ENCODE data around the gene RARA. TPM values are rescaled to one million over a fixed set of nuclear protein-coding genes. Genes with fewer than 3 reads are reported as not detected.
"Not testable (repeated sequence)": the region's sequence is repeated elsewhere in the genome, so short reads cannot be mapped to it uniquely, and the experiment has no call there.

Gene RARA
- total RNA-seq, 1 donor, result 40.9 TPM

- DNase-seq (ENCODE audit: low read depth in 2 of 3, low spot score in 2 of 3), result no peak
Measured at GRCh38 chr17:40295488-40296436, 13.2 kb upstream of the RARA start.

GRCh38 chr17:40297511-40297910, 11.5 kb upstream of the RARA start:
- DNase-seq (ENCODE audit: low read depth in 2 of 3, low spot score in 2 of 3), result no peak

GRCh38 chr17:40298726-40299125, 10.3 kb upstream of the RARA start:
- DNase-seq (ENCODE audit: low read depth in 2 of 3, low spot score in 2 of 3), result no peak

- DNase-seq (ENCODE audit: low read depth in 2 of 3, low spot score in 2 of 3), result not testable (repeated sequence)
Measured at GRCh38 chr17:40299159-40299757, 9.7 kb upstream of the RARA start.

DNA sequence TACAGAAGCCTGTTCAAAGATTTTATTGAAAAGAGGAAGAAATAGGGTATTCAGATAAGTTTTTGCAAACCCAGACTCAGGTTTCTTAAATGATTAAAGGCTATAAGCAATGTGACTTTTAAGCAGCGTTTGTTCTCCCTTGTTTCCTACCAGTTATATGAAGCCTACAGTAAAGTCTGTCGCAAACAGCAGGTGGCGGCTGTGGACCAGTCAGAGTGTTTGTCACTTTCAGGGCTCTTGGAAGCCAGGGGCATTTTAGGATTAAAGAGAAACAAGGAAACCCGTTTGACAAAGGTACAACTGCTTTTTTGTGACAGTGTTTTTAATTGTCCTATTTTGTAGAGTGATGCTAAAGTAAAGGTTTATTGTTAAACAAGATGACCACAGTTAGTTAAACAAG, 7.7 kb upstream of the RARA start:
- peak in 1 of 3 donors; percentile 53 for DNase-seq (ENCODE audit: low read depth in 2 of 3, low spot score in 2 of 3)

- DNase-seq (ENCODE audit: low read depth in 2 of 3, low spot score in 2 of 3), result peak in 2 of 3 donors; percentile 74 to 87
Measured at GRCh38 chr17:40303009-40303657, 5.8 kb upstream of the RARA start.

- DNase-seq (ENCODE audit: low read depth in 2 of 3, low spot score in 2 of 3), result no peak
Measured at GRCh38 chr17:40303708-40304551, 5.0 kb upstream of the RARA start.

DNA sequence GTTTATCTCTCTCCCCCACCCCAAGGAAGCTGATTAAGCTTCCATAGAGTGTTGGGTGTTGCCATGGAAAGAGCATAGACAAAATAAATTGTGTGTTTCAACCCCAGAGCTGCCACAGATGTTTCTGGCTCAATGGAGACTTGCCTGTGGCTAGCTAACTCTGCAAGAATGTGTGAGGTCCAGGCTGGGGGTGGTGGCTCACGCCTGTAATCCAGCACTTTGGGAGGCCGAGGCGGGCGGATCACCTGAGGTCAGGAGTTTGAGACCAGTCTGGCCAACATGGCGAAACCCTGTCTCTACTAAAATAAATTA, 4.5 kb upstream of the RARA start:
- not testable (repeated sequence) for DNase-seq (ENCODE audit: low read depth in 2 of 3, low spot score in 2 of 3)

GRCh38 chr17:40304866-40305265, 4.1 kb upstream of the RARA start:
- not testable (repeated sequence) for DNase-seq (ENCODE audit: low read depth in 2 of 3, low spot score in 2 of 3)

DNA sequence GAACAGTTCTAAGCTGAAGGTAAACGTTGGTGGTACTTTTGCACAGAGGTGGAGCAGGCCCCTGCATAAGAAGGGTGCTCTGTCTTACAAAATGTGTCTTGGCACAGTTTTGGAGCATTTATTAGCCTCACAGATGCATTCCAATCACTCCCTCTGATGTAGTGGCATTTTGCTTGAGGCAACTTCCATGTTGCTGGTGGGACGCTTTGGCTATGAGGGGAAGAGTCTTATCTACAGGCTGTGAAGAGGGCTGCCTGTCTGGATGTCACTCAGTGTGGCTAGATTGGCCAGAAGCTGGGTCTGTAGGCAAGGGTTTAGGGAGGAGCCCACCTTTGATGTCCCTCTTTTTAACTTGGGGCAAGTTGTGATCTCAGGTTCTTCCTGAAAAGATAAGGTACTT, 2.6 kb upstream of the RARA start:
- no peak for DNase-seq (ENCODE audit: low read depth in 2 of 3, low spot score in 2 of 3)

DNA sequence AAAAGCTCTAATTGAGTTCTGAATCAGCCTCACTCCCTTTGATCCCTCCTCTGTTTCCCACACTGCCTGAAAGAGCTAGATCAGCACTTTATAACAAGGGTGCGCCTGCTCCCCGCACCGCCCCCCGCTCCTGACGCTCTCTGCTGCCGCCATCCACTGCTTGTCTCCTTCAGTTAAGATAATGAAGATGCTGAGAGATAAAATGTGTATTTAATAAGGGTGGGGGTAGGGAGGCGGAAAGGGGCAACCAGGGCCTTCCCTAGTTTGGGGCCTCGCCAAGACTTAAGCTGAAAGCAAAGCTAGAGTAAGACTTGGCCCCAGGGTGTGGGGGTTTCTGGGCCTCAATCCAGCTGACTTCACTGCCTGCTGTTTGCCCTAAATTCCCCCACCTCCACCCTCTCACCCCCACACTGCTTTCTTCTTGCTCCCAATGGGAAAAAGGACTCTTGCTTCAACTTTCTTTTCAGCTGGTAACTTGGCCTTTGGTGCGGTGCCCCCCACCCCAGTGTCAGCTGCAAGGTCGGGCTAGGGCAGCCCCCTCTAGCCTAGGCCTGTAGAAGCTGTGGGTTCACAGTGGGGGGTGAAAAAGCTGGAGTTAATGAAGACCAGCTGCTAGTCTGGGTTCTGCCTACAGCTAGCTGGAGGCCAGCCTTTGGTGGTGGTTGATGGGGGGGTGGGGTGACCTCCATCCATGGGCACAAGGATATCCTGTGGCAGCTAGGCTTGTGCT, 1.8 kb upstream of the RARA start:
- DNase-seq (ENCODE audit: low read depth in 2 of 3, low spot score in 2 of 3), result no peak

DNA sequence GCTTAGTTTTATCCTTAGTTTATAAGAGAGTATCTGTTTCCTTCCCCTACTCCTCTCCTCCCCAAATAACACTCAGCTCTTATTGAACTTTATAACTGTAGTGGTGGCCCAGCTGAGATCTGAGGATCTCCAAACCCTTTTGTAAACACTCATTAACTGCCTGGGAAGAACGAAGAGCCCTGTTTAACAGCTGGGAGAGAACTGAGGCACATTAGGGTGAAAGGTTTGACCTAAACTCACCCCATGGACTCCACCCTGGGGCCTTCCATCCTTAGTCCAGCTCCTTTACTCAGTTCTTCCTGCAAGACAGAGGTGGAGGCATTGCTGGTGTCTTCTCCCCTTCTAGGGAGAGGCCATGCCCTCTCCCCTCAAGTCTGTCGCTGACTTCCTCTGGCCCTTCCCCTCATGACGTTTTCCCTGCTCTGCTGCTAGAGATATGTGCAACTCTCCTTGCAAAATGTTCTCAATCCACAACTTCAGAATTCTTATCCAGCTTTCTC, 1.2 kb upstream of the RARA start:
- no peak for DNase-seq (ENCODE audit: low read depth in 2 of 3, low spot score in 2 of 3)

DNA sequence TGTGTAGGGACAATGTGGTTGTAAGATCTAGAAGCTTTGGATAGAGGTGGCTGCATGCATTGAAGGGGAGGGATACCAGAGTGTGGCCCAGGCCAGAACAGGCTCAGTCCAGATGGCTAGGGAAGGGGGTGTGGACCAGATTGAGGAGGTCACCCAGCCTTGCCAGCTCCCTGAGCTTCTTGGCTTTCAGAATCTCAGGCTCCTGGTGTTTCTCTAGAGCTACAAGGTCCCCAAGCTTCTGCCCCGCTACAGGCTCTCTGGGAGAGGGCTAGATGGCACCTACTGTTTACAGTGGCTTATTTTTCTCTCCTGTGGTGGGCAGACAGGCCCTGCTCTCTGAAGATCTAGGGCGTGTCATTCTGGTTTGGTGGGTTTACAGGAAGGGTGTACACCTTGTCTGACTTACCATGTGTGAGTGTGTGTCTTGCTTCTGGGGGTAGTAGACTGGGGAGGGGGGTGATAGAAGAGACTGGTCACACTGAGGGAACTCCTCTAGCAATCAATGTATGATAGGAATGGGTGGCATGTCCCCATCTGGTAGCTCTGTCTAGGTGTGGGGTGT, 1.1 kb downstream of the RARA start:
- DNase-seq (ENCODE audit: low read depth in 2 of 3, low spot score in 2 of 3), result no peak

GRCh38 chr17:40310882-40311391, 2.0 kb downstream of the RARA start:
- no peak for DNase-seq (ENCODE audit: low read depth in 2 of 3, low spot score in 2 of 3)

DNA sequence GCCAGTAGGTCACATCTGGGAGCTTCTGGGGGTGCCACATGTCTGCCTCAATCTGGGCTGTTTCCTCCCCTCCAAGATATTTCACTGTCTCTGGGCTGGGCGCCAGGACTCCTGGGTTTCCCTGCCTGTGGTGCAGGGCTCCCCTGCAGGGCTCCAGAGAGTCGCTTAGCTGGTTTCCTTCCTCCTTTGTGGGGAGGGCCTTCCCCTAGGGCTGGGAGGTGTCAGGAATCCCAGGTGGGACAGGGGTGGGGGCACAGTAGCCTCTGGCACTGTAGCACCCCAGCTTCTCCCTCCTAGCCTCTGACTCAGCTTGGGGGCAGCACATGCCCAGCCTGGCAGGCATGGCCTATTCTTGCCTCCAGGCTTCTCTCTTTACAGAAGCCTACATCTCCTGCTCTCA, 2.6 kb downstream of the RARA start:
- peak in 2 of 3 donors; percentile 53 to 74 for DNase-seq (ENCODE audit: low read depth in 2 of 3, low spot score in 2 of 3)

- DNase-seq (ENCODE audit: low read depth in 2 of 3, low spot score in 2 of 3), result no peak
Measured at GRCh38 chr17:40312131-40312731, 3.3 kb downstream of the RARA start.

DNA sequence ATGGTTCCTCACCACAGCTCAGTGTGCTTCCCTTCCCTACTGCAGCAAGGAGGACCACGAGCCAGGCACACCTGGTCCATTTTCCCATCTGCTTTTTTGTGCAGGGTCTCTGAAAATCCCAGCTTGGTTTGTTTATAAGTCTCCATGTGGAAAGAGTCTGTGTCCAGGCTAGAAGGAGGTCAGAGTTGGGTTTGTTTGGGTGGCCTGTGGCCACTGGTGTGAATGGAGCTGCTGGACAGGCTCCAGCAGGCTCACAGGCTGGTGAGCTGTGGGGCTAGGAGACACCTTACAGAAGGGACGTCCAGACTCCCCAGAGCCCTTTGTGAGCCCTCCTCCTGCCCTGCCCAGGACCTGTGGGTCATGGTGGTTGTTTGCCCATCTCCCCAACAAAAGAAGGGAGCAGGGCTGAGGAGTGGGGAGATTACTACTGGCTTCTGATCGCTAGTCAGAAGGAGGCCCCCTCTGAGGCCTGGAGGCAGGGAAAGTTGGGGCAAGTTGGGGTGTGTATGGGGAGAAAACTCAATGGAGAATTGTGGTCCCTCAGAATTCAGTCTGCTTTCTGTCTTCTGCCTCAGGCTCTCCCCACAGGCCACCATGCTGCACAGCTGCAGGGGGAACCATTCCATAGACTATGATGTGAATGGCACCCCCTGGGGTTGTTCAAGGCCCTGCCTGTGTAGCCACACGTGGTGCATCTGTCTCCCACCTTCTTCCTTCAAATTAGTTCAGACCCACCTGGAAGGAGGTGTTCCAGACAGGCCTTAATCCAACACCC, 4.1 kb downstream of the RARA start:
- no peak for DNase-seq (ENCODE audit: low read depth in 2 of 3, low spot score in 2 of 3)

Measured in hematopoietic multipotent progenitor cell (in vitro differentiated cells).